Measurements from ENCODE around the gene TPSB2.
A peak's percentile ranks its signal among the peaks of the same experiment; 100 is the strongest.

The TPSB2 gene

GRCh38 chr16:1196494-1196893 is 33.5 kb downstream of the TPSB2 start:
- TF ChIP-seq CREB1 (IDR thresholded peaks at IDR 0.05; ENCODE audit: low read depth) (no peak), NFIC (IDR thresholded peaks at IDR 0.05) (no peak), MAX (IDR thresholded peaks at IDR 0.05) (no peak), FOXM1 (IDR thresholded peaks at IDR 0.05; ENCODE audit: borderline replicate concordance, low read depth) (no peak), TEAD4 (IDR thresholded peaks at IDR 0.05) (no peak), TAF1 (IDR thresholded peaks at IDR 0.05; ENCODE audit: low read depth) (no peak), USF1 (IDR thresholded peaks at IDR 0.05) (no peak), TCF12 (IDR thresholded peaks at IDR 0.05; ENCODE audit: low read depth) (no peak), RAD21 (IDR thresholded peaks at IDR 0.05; ENCODE audit: low read depth) (no peak), EP300 (IDR thresholded peaks at IDR 0.05; ENCODE audit: borderline replicate concordance) (no peak), EGR1 (IDR thresholded peaks at IDR 0.05) (no peak), REST (IDR thresholded peaks at IDR 0.05; ENCODE audit: low read depth) (no peak), ZBTB7A (IDR thresholded peaks at IDR 0.05; ENCODE audit: low read depth) (no peak), YY1 (IDR thresholded peaks at IDR 0.05; ENCODE audit: low read depth) (no peak), CEBPB (IDR thresholded peaks at IDR 0.05) (no peak)

GRCh38 chr16:1195393-1195666 is 34.7 kb downstream of the TPSB2 start:
- TF ChIP-seq TCF12 (IDR thresholded peaks at IDR 0.05; ENCODE audit: low read depth) (no peak), ZBTB7A (IDR thresholded peaks at IDR 0.05; ENCODE audit: low read depth) (no peak), EGR1 (IDR thresholded peaks at IDR 0.05) (no peak), CEBPB (IDR thresholded peaks at IDR 0.05) (no peak), CREB1 (IDR thresholded peaks at IDR 0.05; ENCODE audit: low read depth) (no peak), MAX (IDR thresholded peaks at IDR 0.05) (no peak), REST (IDR thresholded peaks at IDR 0.05; ENCODE audit: low read depth) (no peak), YY1 (IDR thresholded peaks at IDR 0.05; ENCODE audit: low read depth) (no peak), TEAD4 (IDR thresholded peaks at IDR 0.05) (no peak), USF1 (IDR thresholded peaks at IDR 0.05) (no peak), TAF1 (IDR thresholded peaks at IDR 0.05; ENCODE audit: low read depth) (no peak), EP300 (IDR thresholded peaks at IDR 0.05; ENCODE audit: borderline replicate concordance) (no peak), RAD21 (IDR thresholded peaks at IDR 0.05; ENCODE audit: low read depth) (no peak), NFIC (IDR thresholded peaks at IDR 0.05) (no peak)

GRCh38 chr16:1194665-1195392 is 35.2 kb downstream of the TPSB2 start:
- TF ChIP-seq CREB1 (IDR thresholded peaks at IDR 0.05; ENCODE audit: low read depth): no peak
- TF ChIP-seq RAD21 (IDR thresholded peaks at IDR 0.05; ENCODE audit: low read depth): peak; percentile 73

- TF ChIP-seq TEAD4 (IDR thresholded peaks at IDR 0.05) (no peak), TAF1 (IDR thresholded peaks at IDR 0.05; ENCODE audit: low read depth) (no peak), YY1 (IDR thresholded peaks at IDR 0.05; ENCODE audit: low read depth) (no peak), FOXM1 (IDR thresholded peaks at IDR 0.05; ENCODE audit: borderline replicate concordance, low read depth) (no peak), MAX (IDR thresholded peaks at IDR 0.05) (no peak), CEBPB (IDR thresholded peaks at IDR 0.05) (no peak), NFIC (IDR thresholded peaks at IDR 0.05) (no peak), REST (IDR thresholded peaks at IDR 0.05; ENCODE audit: low read depth) (no peak), USF1 (IDR thresholded peaks at IDR 0.05) (no peak), EP300 (IDR thresholded peaks at IDR 0.05; ENCODE audit: borderline replicate concordance) (no peak), RAD21 (IDR thresholded peaks at IDR 0.05; ENCODE audit: low read depth) (no peak), EGR1 (IDR thresholded peaks at IDR 0.05) (no peak)
These were observed 36.0 kb downstream of the TPSB2 start for GRCh38 chr16:1193825-1194581.

Data from Ishikawa (cell line).